Astrocyte of the cerebellum (primary cell): ENCODE results near the gene FAM217A.

Experiments
- DNase-seq: peaks from one replicate; pipeline ENCODE4 v3.0.0-alpha.2; 2011; ENCODE audit warnings: low read depth
- H3K4me3 ChIP-seq: 2 replicates; pipeline ENCODE4 v1.5.1; 2011; ENCODE audit warnings: mild to moderate bottlenecking, low read depth, low read length, moderate library complexity
- in situ Hi-C: cut with HindIII; loops from 2 replicates; pipeline ENCODE4 v1.10.0; 2017; ENCODE audit warnings: low sequenced_read_pairs
- TF ChIP-seq, protein P1 (sequence below): IDR thresholded peaks from 2 replicates; pipeline ENCODE4 v1.5.1; 2012; ENCODE audit warnings: low read length, low read depth, moderate library complexity, mild to moderate bottlenecking; ENCODE audit errors: missing control alignments

The FAM217A gene

GRCh38 chr6:4018924-4019236, 60.1 kb downstream of the FAM217A start:
- TF ChIP-seq, protein P1, sequence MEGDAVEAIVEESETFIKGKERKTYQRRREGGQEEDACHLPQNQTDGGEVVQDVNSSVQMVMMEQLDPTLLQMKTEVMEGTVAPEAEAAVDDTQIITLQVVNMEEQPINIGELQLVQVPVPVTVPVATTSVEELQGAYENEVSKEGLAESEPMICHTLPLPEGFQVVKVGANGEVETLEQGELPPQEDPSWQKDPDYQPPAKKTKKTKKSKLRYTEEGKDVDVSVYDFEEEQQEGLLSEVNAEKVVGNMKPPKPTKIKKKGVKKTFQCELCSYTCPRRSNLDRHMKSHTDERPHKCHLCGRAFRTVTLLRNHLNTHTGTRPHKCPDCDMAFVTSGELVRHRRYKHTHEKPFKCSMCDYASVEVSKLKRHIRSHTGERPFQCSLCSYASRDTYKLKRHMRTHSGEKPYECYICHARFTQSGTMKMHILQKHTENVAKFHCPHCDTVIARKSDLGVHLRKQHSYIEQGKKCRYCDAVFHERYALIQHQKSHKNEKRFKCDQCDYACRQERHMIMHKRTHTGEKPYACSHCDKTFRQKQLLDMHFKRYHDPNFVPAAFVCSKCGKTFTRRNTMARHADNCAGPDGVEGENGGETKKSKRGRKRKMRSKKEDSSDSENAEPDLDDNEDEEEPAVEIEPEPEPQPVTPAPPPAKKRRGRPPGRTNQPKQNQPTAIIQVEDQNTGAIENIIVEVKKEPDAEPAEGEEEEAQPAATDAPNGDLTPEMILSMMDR: no peak
- H3K4me3 ChIP-seq: peak overlapping the region; percentile 69

More at GRCh38 chr6:4018924-4019236, 60.1 kb downstream of the FAM217A start:
- no peak for DNase-seq
- in situ Hi-C loops: no loop called here
